ENCODE measurements around the gene RAB3C. TPM values are rescaled to one million over a fixed set of nuclear protein-coding genes. Genes with fewer than 3 reads are reported as not detected.

Gene RAB3C
- total RNA-seq, 1 experiment from 2014 or later = 13.3 TPM

DNA sequence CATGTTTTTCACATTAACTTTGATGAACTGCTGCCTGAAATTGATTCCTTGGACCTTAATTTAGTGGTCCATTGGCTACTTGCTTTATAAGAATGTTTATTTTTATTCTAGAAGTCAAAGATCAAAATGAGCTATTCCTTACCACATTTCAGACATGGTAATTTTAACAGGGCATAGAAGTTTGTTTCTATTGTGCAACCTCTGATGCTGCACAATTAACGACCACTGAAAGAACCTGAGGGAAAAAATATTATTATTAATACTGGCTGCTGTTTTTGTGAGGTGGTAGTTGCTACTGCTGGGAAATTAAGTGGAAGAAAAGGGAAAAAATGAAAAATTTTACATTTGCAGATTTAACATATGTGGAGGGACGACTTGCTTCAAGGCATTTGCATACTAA is 37.9 kb upstream of the RAB3C start:
- Mint-ChIP-seq H3K27ac (no peak overlapping the region), H3K4me3 (no peak overlapping the region), H3K27me3 (ENCODE audit: low read depth) (peaks cover 1% of the 10 kb centered on the region), H3K36me3 (peaks cover 31% of the 10 kb centered on the region), H3K4me1 (0 out of 2 replicates have a peak, but pooled peaks cover 2% of the 10 kb centered on the region), H3K9me3 (peaks cover 40% of the 10 kb centered on the region)
- ChIA-PET POLR2A (interaction anchor here (0.6 kb wide), 1 partner anchor 12 kb away, joined by 5 read pairs; no protein-coding TSS in a partner anchor), CTCF (no interaction called here)
- DNase-seq (ENCODE audit: low spot score) (no peak), ATAC-seq (no peak)
- TF ChIP-seq, protein P1, sequence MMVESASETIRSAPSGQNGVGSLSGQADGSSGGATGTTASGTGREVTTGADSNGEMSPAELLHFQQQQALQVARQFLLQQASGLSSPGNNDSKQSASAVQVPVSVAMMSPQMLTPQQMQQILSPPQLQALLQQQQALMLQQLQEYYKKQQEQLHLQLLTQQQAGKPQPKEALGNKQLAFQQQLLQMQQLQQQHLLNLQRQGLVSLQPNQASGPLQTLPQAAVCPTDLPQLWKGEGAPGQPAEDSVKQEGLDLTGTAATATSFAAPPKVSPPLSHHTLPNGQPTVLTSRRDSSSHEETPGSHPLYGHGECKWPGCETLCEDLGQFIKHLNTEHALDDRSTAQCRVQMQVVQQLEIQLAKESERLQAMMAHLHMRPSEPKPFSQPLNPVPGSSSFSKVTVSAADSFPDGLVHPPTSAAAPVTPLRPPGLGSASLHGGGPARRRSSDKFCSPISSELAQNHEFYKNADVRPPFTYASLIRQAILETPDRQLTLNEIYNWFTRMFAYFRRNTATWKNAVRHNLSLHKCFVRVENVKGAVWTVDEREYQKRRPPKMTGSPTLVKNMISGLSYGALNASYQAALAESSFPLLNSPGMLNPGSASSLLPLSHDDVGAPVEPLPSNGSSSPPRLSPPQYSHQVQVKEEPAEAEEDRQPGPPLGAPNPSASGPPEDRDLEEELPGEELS (CRISPR knock-in tag; IDR thresholded peaks at IDR 0.05) = no peak
- TF ChIP-seq, protein P2, sequence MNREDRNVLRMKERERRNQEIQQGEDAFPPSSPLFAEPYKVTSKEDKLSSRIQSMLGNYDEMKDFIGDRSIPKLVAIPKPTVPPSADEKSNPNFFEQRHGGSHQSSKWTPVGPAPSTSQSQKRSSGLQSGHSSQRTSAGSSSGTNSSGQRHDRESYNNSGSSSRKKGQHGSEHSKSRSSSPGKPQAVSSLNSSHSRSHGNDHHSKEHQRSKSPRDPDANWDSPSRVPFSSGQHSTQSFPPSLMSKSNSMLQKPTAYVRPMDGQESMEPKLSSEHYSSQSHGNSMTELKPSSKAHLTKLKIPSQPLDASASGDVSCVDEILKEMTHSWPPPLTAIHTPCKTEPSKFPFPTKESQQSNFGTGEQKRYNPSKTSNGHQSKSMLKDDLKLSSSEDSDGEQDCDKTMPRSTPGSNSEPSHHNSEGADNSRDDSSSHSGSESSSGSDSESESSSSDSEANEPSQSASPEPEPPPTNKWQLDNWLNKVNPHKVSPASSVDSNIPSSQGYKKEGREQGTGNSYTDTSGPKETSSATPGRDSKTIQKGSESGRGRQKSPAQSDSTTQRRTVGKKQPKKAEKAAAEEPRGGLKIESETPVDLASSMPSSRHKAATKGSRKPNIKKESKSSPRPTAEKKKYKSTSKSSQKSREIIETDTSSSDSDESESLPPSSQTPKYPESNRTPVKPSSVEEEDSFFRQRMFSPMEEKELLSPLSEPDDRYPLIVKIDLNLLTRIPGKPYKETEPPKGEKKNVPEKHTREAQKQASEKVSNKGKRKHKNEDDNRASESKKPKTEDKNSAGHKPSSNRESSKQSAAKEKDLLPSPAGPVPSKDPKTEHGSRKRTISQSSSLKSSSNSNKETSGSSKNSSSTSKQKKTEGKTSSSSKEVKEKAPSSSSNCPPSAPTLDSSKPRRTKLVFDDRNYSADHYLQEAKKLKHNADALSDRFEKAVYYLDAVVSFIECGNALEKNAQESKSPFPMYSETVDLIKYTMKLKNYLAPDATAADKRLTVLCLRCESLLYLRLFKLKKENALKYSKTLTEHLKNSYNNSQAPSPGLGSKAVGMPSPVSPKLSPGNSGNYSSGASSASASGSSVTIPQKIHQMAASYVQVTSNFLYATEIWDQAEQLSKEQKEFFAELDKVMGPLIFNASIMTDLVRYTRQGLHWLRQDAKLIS (CRISPR knock-in tag; IDR thresholded peaks at IDR 0.05; ENCODE audit: borderline replicate concordance) = no peak
- no peak for TF ChIP-seq JUN (CRISPR knock-in tag; IDR thresholded peaks at IDR 0.05)
- TF ChIP-seq NR1H2 (CRISPR knock-in tag; IDR thresholded peaks at IDR 0.05) = no peak
- no peak for TF ChIP-seq PRRX2 (CRISPR knock-in tag; IDR thresholded peaks at IDR 0.05)
- TF ChIP-seq CREM (CRISPR knock-in tag; IDR thresholded peaks at IDR 0.05) = no peak
- TF ChIP-seq, protein P3, sequence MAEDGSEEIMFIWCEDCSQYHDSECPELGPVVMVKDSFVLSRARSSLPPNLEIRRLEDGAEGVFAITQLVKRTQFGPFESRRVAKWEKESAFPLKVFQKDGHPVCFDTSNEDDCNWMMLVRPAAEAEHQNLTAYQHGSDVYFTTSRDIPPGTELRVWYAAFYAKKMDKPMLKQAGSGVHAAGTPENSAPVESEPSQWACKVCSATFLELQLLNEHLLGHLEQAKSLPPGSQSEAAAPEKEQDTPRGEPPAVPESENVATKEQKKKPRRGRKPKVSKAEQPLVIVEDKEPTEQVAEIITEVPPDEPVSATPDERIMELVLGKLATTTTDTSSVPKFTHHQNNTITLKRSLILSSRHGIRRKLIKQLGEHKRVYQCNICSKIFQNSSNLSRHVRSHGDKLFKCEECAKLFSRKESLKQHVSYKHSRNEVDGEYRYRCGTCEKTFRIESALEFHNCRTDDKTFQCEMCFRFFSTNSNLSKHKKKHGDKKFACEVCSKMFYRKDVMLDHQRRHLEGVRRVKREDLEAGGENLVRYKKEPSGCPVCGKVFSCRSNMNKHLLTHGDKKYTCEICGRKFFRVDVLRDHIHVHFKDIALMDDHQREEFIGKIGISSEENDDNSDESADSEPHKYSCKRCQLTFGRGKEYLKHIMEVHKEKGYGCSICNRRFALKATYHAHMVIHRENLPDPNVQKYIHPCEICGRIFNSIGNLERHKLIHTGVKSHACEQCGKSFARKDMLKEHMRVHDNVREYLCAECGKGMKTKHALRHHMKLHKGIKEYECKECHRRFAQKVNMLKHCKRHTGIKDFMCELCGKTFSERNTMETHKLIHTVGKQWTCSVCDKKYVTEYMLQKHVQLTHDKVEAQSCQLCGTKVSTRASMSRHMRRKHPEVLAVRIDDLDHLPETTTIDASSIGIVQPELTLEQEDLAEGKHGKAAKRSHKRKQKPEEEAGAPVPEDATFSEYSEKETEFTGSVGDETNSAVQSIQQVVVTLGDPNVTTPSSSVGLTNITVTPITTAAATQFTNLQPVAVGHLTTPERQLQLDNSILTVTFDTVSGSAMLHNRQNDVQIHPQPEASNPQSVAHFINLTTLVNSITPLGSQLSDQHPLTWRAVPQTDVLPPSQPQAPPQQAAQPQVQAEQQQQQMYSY (CRISPR knock-in tag; IDR thresholded peaks at IDR 0.05) = no peak
- TF ChIP-seq RELA (CRISPR knock-in tag; IDR thresholded peaks at IDR 0.05; ENCODE audit: borderline replicate concordance) = no peak
- TF ChIP-seq, protein P4, sequence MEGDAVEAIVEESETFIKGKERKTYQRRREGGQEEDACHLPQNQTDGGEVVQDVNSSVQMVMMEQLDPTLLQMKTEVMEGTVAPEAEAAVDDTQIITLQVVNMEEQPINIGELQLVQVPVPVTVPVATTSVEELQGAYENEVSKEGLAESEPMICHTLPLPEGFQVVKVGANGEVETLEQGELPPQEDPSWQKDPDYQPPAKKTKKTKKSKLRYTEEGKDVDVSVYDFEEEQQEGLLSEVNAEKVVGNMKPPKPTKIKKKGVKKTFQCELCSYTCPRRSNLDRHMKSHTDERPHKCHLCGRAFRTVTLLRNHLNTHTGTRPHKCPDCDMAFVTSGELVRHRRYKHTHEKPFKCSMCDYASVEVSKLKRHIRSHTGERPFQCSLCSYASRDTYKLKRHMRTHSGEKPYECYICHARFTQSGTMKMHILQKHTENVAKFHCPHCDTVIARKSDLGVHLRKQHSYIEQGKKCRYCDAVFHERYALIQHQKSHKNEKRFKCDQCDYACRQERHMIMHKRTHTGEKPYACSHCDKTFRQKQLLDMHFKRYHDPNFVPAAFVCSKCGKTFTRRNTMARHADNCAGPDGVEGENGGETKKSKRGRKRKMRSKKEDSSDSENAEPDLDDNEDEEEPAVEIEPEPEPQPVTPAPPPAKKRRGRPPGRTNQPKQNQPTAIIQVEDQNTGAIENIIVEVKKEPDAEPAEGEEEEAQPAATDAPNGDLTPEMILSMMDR (IDR thresholded peaks at IDR 0.05) = no peak
- TF ChIP-seq, protein P5, sequence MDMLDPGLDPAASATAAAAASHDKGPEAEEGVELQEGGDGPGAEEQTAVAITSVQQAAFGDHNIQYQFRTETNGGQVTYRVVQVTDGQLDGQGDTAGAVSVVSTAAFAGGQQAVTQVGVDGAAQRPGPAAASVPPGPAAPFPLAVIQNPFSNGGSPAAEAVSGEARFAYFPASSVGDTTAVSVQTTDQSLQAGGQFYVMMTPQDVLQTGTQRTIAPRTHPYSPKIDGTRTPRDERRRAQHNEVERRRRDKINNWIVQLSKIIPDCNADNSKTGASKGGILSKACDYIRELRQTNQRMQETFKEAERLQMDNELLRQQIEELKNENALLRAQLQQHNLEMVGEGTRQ (CRISPR knock-in tag; IDR thresholded peaks at IDR 0.05) = no peak
- TF ChIP-seq, protein P6, sequence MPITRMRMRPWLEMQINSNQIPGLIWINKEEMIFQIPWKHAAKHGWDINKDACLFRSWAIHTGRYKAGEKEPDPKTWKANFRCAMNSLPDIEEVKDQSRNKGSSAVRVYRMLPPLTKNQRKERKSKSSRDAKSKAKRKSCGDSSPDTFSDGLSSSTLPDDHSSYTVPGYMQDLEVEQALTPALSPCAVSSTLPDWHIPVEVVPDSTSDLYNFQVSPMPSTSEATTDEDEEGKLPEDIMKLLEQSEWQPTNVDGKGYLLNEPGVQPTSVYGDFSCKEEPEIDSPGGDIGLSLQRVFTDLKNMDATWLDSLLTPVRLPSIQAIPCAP (CRISPR knock-in tag; IDR thresholded peaks at IDR 0.05) = no peak
- TF ChIP-seq ZNF263 (CRISPR knock-in tag; IDR thresholded peaks at IDR 0.05; ENCODE audit: low read depth) = no peak
- no peak for TF ChIP-seq EMX1 (CRISPR knock-in tag; IDR thresholded peaks at IDR 0.05)
- TF ChIP-seq TP53 (CRISPR knock-in tag; IDR thresholded peaks at IDR 0.05) = no peak
- TF ChIP-seq, protein P7, sequence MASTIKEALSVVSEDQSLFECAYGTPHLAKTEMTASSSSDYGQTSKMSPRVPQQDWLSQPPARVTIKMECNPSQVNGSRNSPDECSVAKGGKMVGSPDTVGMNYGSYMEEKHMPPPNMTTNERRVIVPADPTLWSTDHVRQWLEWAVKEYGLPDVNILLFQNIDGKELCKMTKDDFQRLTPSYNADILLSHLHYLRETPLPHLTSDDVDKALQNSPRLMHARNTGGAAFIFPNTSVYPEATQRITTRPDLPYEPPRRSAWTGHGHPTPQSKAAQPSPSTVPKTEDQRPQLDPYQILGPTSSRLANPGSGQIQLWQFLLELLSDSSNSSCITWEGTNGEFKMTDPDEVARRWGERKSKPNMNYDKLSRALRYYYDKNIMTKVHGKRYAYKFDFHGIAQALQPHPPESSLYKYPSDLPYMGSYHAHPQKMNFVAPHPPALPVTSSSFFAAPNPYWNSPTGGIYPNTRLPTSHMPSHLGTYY (CRISPR knock-in tag; IDR thresholded peaks at IDR 0.05) = no peak
- TF ChIP-seq HMGA2 (CRISPR knock-in tag; IDR thresholded peaks at IDR 0.05) = no peak
- TF ChIP-seq FOXP1 (CRISPR knock-in tag; IDR thresholded peaks at IDR 0.05; ENCODE audit: borderline replicate concordance) = no peak
- no peak for TF ChIP-seq ZNF219 (CRISPR knock-in tag; IDR thresholded peaks at IDR 0.05; ENCODE audit: borderline replicate concordance)
- TF ChIP-seq, protein P8, sequence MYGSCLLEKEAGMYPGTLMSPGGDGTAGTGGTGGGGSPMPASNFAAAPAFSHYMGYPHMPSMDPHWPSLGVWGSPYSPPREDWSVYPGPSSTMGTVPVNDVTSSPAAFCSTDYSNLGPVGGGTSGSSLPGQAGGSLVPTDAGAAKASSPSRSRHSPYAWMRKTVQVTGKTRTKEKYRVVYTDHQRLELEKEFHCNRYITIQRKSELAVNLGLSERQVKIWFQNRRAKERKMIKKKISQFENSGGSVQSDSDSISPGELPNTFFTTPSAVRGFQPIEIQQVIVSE (CRISPR knock-in tag; IDR thresholded peaks at IDR 0.05; ENCODE audit: borderline replicate concordance) = no peak
